Left lung (tissue), 10 donors: ENCODE results near the gene PLPPR3. TPM values are rescaled to one million over a fixed set of nuclear protein-coding genes. Genes with fewer than 3 reads are reported as not detected.
"Not testable (repeated sequence)": the region's sequence is repeated elsewhere in the genome, so short reads cannot be mapped to it uniquely, and the experiment has no call there.

Experiments used
- ATAC-seq: fragments of 200-7000 bp; cut with Tn5 transposase; one replicate; pipeline ENCODE4 v1.9.1; 2020; ENCODE audit warnings: moderate library complexity
- DNase-seq, 4 donors: peaks; one replicate each; pipeline ENCODE4 v3.0.0-alpha.2; 2013 to 2020
- H3K27ac ChIP-seq, 2 donors: fragments of 200-600 bp; sonication (generic) in 1 of 2; one replicate each; pipeline versions ENCODE4 v1.5.0 to v1.8.0; 2020 to 2021
- H3K27me3 ChIP-seq, 2 donors: fragments of 200-600 bp; sonication (generic) in 1 of 2; one replicate each; pipeline versions ENCODE4 v1.5.0 to v1.8.0; 2020 to 2021
- H3K36me3 ChIP-seq, 2 donors: fragments of 200-600 bp; sonication (generic) in 1 of 2; one replicate each; pipeline versions ENCODE4 v1.5.0 to v1.8.0; 2020 to 2021
- H3K4me1 ChIP-seq, 2 donors: fragments of 200-600 bp; one replicate each; pipeline ENCODE4 v1.8.0; 2021
- H3K4me3 ChIP-seq, 2 donors: fragments of 200-600 bp; sonication (generic) in 1 of 2; one replicate each; pipeline versions ENCODE4 v1.5.0 to v1.8.0; 2020 to 2021; ENCODE audit warnings: mild to moderate bottlenecking in 1 of 2
- H3K9me3 ChIP-seq, 2 donors: fragments of 200-600 bp; sonication (generic) in 1 of 2; one replicate each; pipeline versions ENCODE4 v1.5.0 to v1.8.0; 2020 to 2021
- CTCF ChIP-seq, 2 donors: fragments of 200-600 bp; sonication (generic) in 1 of 2; IDR thresholded peaks; one replicate each; pipeline versions ENCODE4 v1.5.0 to v1.8.0; 2021; ENCODE audit warnings: antibody characterized with exemption in 2 of 2
- intact Hi-C, 2 donors: fragments of 100-400 bp; cut with DNase I; formaldehyde crosslinking; loops; one replicate each; pipeline versions ENCODE4 v1.11.2 to v1.14.2; 2022
- polyA plus RNA-seq, 6 donors: library from polyadenylated mRNA; unstranded; fragments of 120-200 nt; gene quantifications; one replicate each; pipeline ENCODE4 v1.2.1, GENCODE V29; 2013; ENCODE audit not compliant: insufficient read length in 6 of 6
- total RNA-seq, 2 donors: library from RNA; stranded (reverse); fragmentation: NEBNext Ultra II Directional; extraction: Animal tissue kit (Norgen Biotek cat#: 25700); gene quantifications; one replicate each; pipeline ENCODE4 v1.2.1, GENCODE V29; 2021
- donor health status: DM: no; HTN: yes; CAD: no.
- donor health status: DM: no; HTN: no; CAD: no.

PLPPR3 gene
- total and polyA plus RNA-seq, 8 donors = 1.6 to 11.9 (median 6.3) TPM

DNA sequence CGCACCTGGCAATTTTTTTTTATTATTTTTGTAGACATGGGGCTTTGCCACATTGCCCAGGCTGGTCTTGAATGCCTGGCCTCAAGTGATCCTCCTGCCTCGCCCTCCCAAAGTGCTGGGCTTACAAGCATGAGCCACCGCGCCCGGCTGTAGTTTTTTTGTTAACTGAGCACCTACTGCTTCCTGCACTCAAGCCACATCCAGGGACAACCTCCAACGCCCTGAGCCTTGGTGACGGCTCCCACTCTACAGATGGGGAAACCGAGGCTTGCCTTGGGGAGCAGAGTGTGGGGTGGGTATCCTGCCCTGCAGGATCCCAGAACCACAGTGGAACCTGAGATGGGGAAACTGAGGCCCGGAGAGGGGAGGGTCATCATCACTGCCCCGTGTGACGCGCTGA lies 33.4 kb upstream of the PLPPR3 start:
- intact Hi-C loops = loop anchor here in 1 of 2 donors (5.0 to 10.0 kb wide), 2 partner anchors 62 to 90 kb away; partner anchors contain the start of gene KISS1R

GRCh38 chr19:854549-854948 lies 32.8 kb upstream of the PLPPR3 start:
- Histone ChIP-seq H3K27me3 (peaks cover 9 to 52% of the 10 kb centered on the region in 2 donors), H3K9me3 (no peaks in the 10 kb centered on the region), H3K4me1 (peaks cover 6 to 40% of the 10 kb centered on the region in 2 donors), H3K27ac (no peak overlapping the region), H3K36me3 (no peaks in the 10 kb centered on the region), H3K4me3 (no peak overlapping the region)
- ATAC-seq (no peak), DNase-seq (no peak)
- TF ChIP-seq CTCF (IDR thresholded peaks at IDR 0.05) = no peak
- intact Hi-C loops = loop anchor here in 1 of 2 donors (10.0 kb wide), 1 partner anchor 90 kb away; no protein-coding TSS in a partner anchor

More for the DNA sequence above, 33.4 kb upstream of the PLPPR3 start:
- no peak overlapping the region for H3K27ac ChIP-seq
- no peak overlapping the region for H3K4me3 ChIP-seq
- TF ChIP-seq CTCF (IDR thresholded peaks at IDR 0.05) = no peak
- peaks cover 9 to 58% of the 10 kb centered on the region in 2 donors for H3K27me3 ChIP-seq
- no peaks in the 10 kb centered on the region for H3K9me3 ChIP-seq
- H3K36me3 ChIP-seq = no peaks in the 10 kb centered on the region
- DNase-seq (no peak), ATAC-seq (no peak)
- peaks cover 6 to 46% of the 10 kb centered on the region in 2 donors for H3K4me1 ChIP-seq

DNA sequence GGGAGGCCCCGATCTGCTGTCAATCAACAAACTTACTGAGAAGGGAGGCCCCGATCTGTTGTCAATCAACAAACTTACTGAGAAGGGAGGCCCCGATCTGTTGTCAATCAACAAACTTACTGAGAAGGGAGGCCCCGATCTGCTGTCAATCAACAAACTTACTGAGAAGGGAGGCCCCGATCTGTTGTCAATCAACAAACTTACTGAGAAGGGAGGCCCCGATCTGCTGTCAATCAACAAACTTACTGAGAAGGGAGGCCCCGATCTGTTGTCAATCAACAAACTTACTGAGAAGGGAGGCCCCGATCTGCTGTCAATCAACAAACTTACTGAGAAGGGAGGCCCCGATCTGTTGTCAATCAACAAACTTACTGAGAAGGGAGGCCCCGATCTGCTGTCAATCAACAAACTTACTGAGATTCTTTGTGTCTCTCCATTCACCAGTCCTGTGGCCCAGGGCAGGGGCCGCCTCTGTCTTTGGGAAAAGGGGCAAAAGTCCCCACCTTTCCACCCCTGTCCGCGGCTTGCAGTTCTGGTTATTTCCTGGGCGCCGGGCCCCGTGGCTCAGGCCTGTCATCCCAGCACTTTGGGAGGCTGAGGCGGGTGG lies 32.0 kb upstream of the PLPPR3 start:
- DNase-seq, H3K4me3 ChIP-seq, ATAC-seq, H3K36me3 ChIP-seq, H3K27ac ChIP-seq, H3K9me3 ChIP-seq: not testable (repeated sequence)
- intact Hi-C loops = loop anchor here in 1 of 2 donors (10.0 kb wide), 1 partner anchor 89 kb away; no protein-coding TSS in a partner anchor
- Histone ChIP-seq H3K4me1 (peaks cover 6 to 32% of the 10 kb centered on the region in 2 donors), H3K27me3 (peaks cover 9 to 45% of the 10 kb centered on the region in 2 donors)

DNA sequence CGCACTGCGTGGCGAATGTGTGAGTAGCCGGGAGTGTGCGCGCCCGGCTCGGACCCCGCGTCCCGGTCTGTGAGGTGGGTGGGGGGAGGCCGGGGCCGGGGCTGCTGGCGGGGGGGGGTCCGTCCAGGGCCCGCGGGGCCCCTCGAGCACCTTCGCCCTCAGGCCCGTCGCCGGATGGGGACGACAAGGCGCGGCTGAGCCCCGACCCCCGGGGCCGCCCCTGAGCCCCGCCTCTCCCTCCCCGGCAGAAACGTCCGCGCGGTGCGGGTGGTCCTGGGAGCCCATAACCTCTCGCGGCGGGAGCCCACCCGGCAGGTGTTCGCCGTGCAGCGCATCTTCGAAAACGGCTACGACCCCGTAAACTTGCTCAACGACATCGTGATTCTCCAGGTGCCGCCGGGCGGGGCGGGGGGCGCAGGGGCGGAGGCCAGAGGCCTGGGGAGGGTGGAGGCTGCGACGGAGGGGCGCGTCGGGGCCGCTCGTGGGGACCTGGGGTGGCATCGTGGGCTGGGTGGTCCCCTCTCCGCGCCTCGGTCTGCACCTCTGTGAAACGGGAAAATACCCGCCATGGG lies 31.3 kb upstream of the PLPPR3 start:
- H3K4me1 ChIP-seq = peaks cover 6 to 36% of the 10 kb centered on the region in 2 donors
- no peak for TF ChIP-seq CTCF (IDR thresholded peaks at IDR 0.05)
- H3K36me3 ChIP-seq = no peaks in the 10 kb centered on the region
- peak overlapping the region in 1 of 2 donors; percentile 24 for H3K4me3 ChIP-seq
- no peak overlapping the region for H3K27ac ChIP-seq
- H3K9me3 ChIP-seq = no peaks in the 10 kb centered on the region
- no peak for DNase-seq
- no peak for ATAC-seq
- H3K27me3 ChIP-seq = peaks cover 9 to 48% of the 10 kb centered on the region in 2 donors
- intact Hi-C loops = loop anchor here in 1 of 2 donors (10.0 kb wide), 1 partner anchor 88 kb away; no protein-coding TSS in a partner anchor

GRCh38 chr19:852136-853013 lies 30.6 kb upstream of the PLPPR3 start, which contains the start of gene ELANE:
Gene ELANE (plus strand): TSS chr19:852303. CDS start chr19:852329, 26 bp downstream.
- Histone ChIP-seq H3K9me3 (no peaks in the 10 kb centered on the region), H3K27me3 (peaks cover 9 to 49% of the 10 kb centered on the region in 2 donors), H3K4me1 (peaks cover 6 to 43% of the 10 kb centered on the region in 2 donors), H3K36me3 (no peaks in the 10 kb centered on the region), H3K27ac (peak within 1 kb of the TSS in 1 of 2 donors; percentile 48), H3K4me3 (peak within 1 kb of the TSS in 1 of 2 donors; percentile 24)
- intact Hi-C loops = loop anchor here in 1 of 2 donors (10.0 kb wide), 1 partner anchor 88 kb away; no protein-coding TSS in a partner anchor
- ATAC-seq = no peak
- TF ChIP-seq CTCF (IDR thresholded peaks at IDR 0.05) = no peak
- peak in 1 of 4 donors; percentile 88 for DNase-seq
